GM18507 (cell line): ENCODE measurements around the gene CCDC74A.
"Not testable (repeated sequence)": the region's sequence is repeated elsewhere in the genome, so short reads cannot be mapped to it uniquely, and the experiment has no call there.

Experiments
- DNase-seq: peaks from one replicate; pipeline ENCODE4 v3.0.0; 2011; ENCODE audit warnings: low read depth; ENCODE audit not compliant: insufficient read length; ENCODE audit errors: extremely low spot score
- FAIRE-seq: peaks from 2 replicates; lab custom pipeline; 2011; peaks lifted over from hg19 to GRCh38; lab: Jason Lieb, UNC

CCDC74A gene

GRCh38 chr2:131527131-131528001 is at the start of gene CCDC74A:
TSS of gene CCDC74A (plus strand) at chr2:131527888. CDS start at chr2:131527971, 83 bp downstream.
- not testable (repeated sequence) for DNase-seq
- peak; percentile 86 for FAIRE-seq

- DNase-seq, FAIRE-seq: not testable (repeated sequence)
These were observed 49.4 kb upstream of the CCDC74A start for GRCh38 chr2:131478074-131478849.

GRCh38 chr2:131478850-131479461 is 48.7 kb upstream of the CCDC74A start:
- DNase-seq, FAIRE-seq: not testable (repeated sequence)

- DNase-seq, FAIRE-seq: not testable (repeated sequence)
These were observed 47.3 kb upstream of the CCDC74A start for GRCh38 chr2:131480351-131480750.

- FAIRE-seq, DNase-seq: not testable (repeated sequence)
These were observed 45.1 kb upstream of the CCDC74A start for GRCh38 chr2:131482506-131483155.

- not testable (repeated sequence) for DNase-seq, FAIRE-seq
These were observed 43.5 kb upstream of the CCDC74A start for GRCh38 chr2:131483981-131484820.

GRCh38 chr2:131484906-131485460 is 42.7 kb upstream of the CCDC74A start:
- FAIRE-seq, DNase-seq: not testable (repeated sequence)

GRCh38 chr2:131486201-131486902 is 41.3 kb upstream of the CCDC74A start:
- not testable (repeated sequence) for DNase-seq, FAIRE-seq

GRCh38 chr2:131488306-131489205 is 39.1 kb upstream of the CCDC74A start:
- no peak for FAIRE-seq
- DNase-seq, result no peak

GRCh38 chr2:131490616-131491468 is 36.8 kb upstream of the CCDC74A start:
- peak; percentile 85 for FAIRE-seq
- DNase-seq, result not testable (repeated sequence)

GRCh38 chr2:131491469-131491836 is 36.2 kb upstream of the CCDC74A start:
- peak; percentile 5 for FAIRE-seq
- DNase-seq, result not testable (repeated sequence)

GRCh38 chr2:131492015-131492417 is 35.7 kb upstream of the CCDC74A start, which contains the start of gene MZT2A:
TSS of gene MZT2A (minus strand) at chr2:131492397. CDS start at chr2:131492376, 21 bp downstream.
- FAIRE-seq, DNase-seq: not testable (repeated sequence)

GRCh38 chr2:131492418-131493198 is 35.1 kb upstream of the CCDC74A start:
- peak; percentile 91 for FAIRE-seq
- peak; percentile 90 for DNase-seq

GRCh38 chr2:131493199-131493968 is 34.3 kb upstream of the CCDC74A start:
- DNase-seq (no peak), FAIRE-seq (no peak)
